NCI-H82 treated with DMSO at 0.1 percent for 48 hours (cell line): ENCODE results near the gene PLN.

ENCODE experiments used
- DNase-seq: peaks from one replicate; lab custom pipeline; 2025; ENCODE audit not compliant: unreplicated experiment; lab: John Stamatoyannopoulos, UW

The PLN gene

GRCh38 chr6:118548136-118548535 lies at the start of gene PLN:
Gene PLN, plus strand, starts transcription at chr6:118548296. Its CDS starts 10,626 bp downstream, at chr6:118558922.
- no peak for DNase-seq

GRCh38 chr6:118500130-118501015 lies 47.7 kb upstream of the PLN start:
- DNase-seq = no peak

- DNase-seq = no peak
These were observed 47.0 kb upstream of the PLN start for GRCh38 chr6:118501099-118501498.

- no peak for DNase-seq
These were observed 46.3 kb upstream of the PLN start for GRCh38 chr6:118501765-118502164.

GRCh38 chr6:118502169-118502568 lies 45.9 kb upstream of the PLN start:
- DNase-seq = no peak

GRCh38 chr6:118504611-118505010 lies 43.5 kb upstream of the PLN start:
- DNase-seq = no peak

GRCh38 chr6:118505656-118506055 lies 42.4 kb upstream of the PLN start:
- DNase-seq = no peak

- DNase-seq = no peak
These were observed 41.9 kb upstream of the PLN start for GRCh38 chr6:118506071-118506638.

GRCh38 chr6:118507636-118508035 lies 40.5 kb upstream of the PLN start:
- no peak for DNase-seq

- no peak for DNase-seq
These were observed 39.0 kb upstream of the PLN start for GRCh38 chr6:118509009-118509617.

GRCh38 chr6:118511930-118512715 lies 36.0 kb upstream of the PLN start:
- DNase-seq = no peak

- DNase-seq = no peak
These were observed 33.4 kb upstream of the PLN start for GRCh38 chr6:118514689-118515088.

- DNase-seq = no peak
These were observed 25.7 kb upstream of the PLN start for GRCh38 chr6:118522422-118522821.

- no peak for DNase-seq
These were observed 24.9 kb upstream of the PLN start for GRCh38 chr6:118523216-118523615.

GRCh38 chr6:118524686-118525085 lies 23.4 kb upstream of the PLN start:
- DNase-seq = no peak

- no peak for DNase-seq
These were observed 21.9 kb upstream of the PLN start for GRCh38 chr6:118525913-118526780.

GRCh38 chr6:118528129-118528528 lies 20.0 kb upstream of the PLN start:
- DNase-seq = no peak

- DNase-seq = no peak
These were observed 18.3 kb upstream of the PLN start for GRCh38 chr6:118529756-118530155.

GRCh38 chr6:118530942-118531341 lies 17.2 kb upstream of the PLN start:
- no peak for DNase-seq

- DNase-seq = no peak
These were observed 12.8 kb upstream of the PLN start for GRCh38 chr6:118535176-118535844.
